GM23248 (cell line): ENCODE results near the gene ZNF764. TPM values are rescaled to one million over a fixed set of nuclear protein-coding genes. Genes with fewer than 3 reads are reported as not detected.

Experiments used
- DNase-seq: peaks from one replicate; pipeline ENCODE4 v3.0.0-alpha.2; 2015
- H2AFZ ChIP-seq: fragments of 200-600 bp; sonication (generic); 2 replicates; pipeline ENCODE4 v1.6.1; 2016; ENCODE audit warnings: antibody characterized with exemption
- H3F3A ChIP-seq: fragments of 200-600 bp; sonication (generic); 2 replicates; pipeline ENCODE4 v1.6.1; 2016; ENCODE audit warnings: mild to moderate bottlenecking, antibody characterized with exemption, mixed run types; ENCODE audit not compliant: insufficient read depth
- H3K27ac ChIP-seq: fragments of 200-600 bp; sonication (generic); 2 replicates; pipeline ENCODE4 v1.5.1; 2016; ENCODE audit warnings: mild to moderate bottlenecking
- H3K27me3 ChIP-seq: fragments of 200-600 bp; sonication (generic); replicated peaks from 2 replicates; pipeline ENCODE4 v1.6.1; 2016; ENCODE audit warnings: mild to moderate bottlenecking; ENCODE audit not compliant: insufficient read depth
- H3K36me3 ChIP-seq: fragments of 200-600 bp; sonication (generic); 2 replicates; pipeline ENCODE4 v1.6.1; 2016; ENCODE audit warnings: low read depth, mild to moderate bottlenecking
- H3K4me1 ChIP-seq: fragments of 200-600 bp; sonication (generic); 2 replicates; pipeline ENCODE4 v1.6.1; 2016; ENCODE audit warnings: mild to moderate bottlenecking; ENCODE audit not compliant: insufficient read depth
- H3K4me2 ChIP-seq: fragments of 200-600 bp; sonication (generic); one replicate; pipeline ENCODE4 v1.6.1; 2016; ENCODE audit warnings: mild to moderate bottlenecking; ENCODE audit not compliant: unreplicated experiment
- H3K4me3 ChIP-seq: fragments of 200-600 bp; sonication (generic); 2 replicates; pipeline ENCODE4 v1.5.1; 2016; ENCODE audit warnings: mild to moderate bottlenecking
- H3K79me2 ChIP-seq: fragments of 200-600 bp; sonication (generic); 2 replicates; pipeline ENCODE4 v1.6.1; 2016; ENCODE audit warnings: mild to moderate bottlenecking; ENCODE audit not compliant: insufficient read depth
- H3K9ac ChIP-seq: fragments of 200-600 bp; sonication (generic); 2 replicates; pipeline ENCODE4 v1.6.1; 2016; ENCODE audit warnings: mild to moderate bottlenecking
- H3K9me2 ChIP-seq: fragments of 200-600 bp; sonication (generic); 2 replicates; pipeline ENCODE4 v1.6.1; 2016; ENCODE audit warnings: mixed run types, mild to moderate bottlenecking, moderate library complexity; ENCODE audit not compliant: insufficient read depth
- H3K9me3 ChIP-seq: fragments of 200-600 bp; sonication (generic); one replicate; pipeline ENCODE4 v1.6.1; 2017; ENCODE audit warnings: low read depth
- H4K20me1 ChIP-seq: fragments of 200-600 bp; sonication (generic); 2 replicates; pipeline ENCODE4 v1.6.0; 2016; ENCODE audit not compliant: insufficient read depth
- EZH2 ChIP-seq: fragments of 200-600 bp; sonication (generic); IDR thresholded peaks from 2 replicates; pipeline ENCODE4 v1.6.1; 2018; ENCODE audit warnings: antibody characterized with exemption, mild to moderate bottlenecking; ENCODE audit not compliant: insufficient read depth, poor library complexity, severe bottlenecking
- EZH2phosphoT487 ChIP-seq: fragments of 200-600 bp; sonication (generic); IDR thresholded peaks from 2 replicates; pipeline ENCODE4 v1.6.1; 2018; ENCODE audit warnings: antibody characterized with exemption, moderate library complexity, mild to moderate bottlenecking, low read depth; ENCODE audit not compliant: insufficient read depth
- WGBS, 2 experiments: methylation state at CpG; one replicate each; pipeline ENCODE4 v1.1.6; 2015 to 2017; ENCODE audit warnings: low lambda C conversion rate in 2 of 2, low coverage in 1 of 2; ENCODE audit errors: missing lambda C conversion rate in 2 of 2; 5-methylcytosine and 5-hydroxymethylcytosine counted together
- in situ Hi-C: fragments of 300-500 bp; cut with MboI; formaldehyde crosslinking; loops from 2 replicates; pipeline ENCODE4 v1.15.0; 2020
- polyA plus RNA-seq: library from polyadenylated mRNA; unstranded; fragments of >200 nt; fragmentation: Nextera tagmentation; extraction: Ambion mirVana; gene quantifications from 2 replicates; pipeline ENCODE4 v1.2.1, GENCODE V29; 2016
- total RNA-seq: library from RNA; depleted of rRNA; stranded (reverse); fragments of >200 nt; shearing (Covaris generic); gene quantifications from 2 replicates; pipeline ENCODE4 v1.2.3, GENCODE V29; 2014

Gene ZNF764
- total and polyA plus RNA-seq, 2 experiments from 2014 or later, result 3.0 to 8.8 TPM

GRCh38 chr16:30555315-30556124, 2.7 kb downstream of the ZNF764 start:
- Histone ChIP-seq H3K27ac (no peak overlapping the region), H3K9me3 (no peaks in the 10 kb centered on the region), H2AFZ (no peak overlapping the region), H3K27me3 (no peaks in the 10 kb centered on the region), H3F3A (no peaks in the 10 kb centered on the region), H3K79me2 (peaks cover 37% of the 10 kb centered on the region), H3K4me3 (no peak overlapping the region), H3K9ac (no peak overlapping the region), H3K36me3 (no peaks in the 10 kb centered on the region), H3K4me2 (no peak overlapping the region), H4K20me1 (no peaks in the 10 kb centered on the region), H3K9me2 (no peaks in the 10 kb centered on the region), H3K4me1 (no peaks in the 10 kb centered on the region)
- TF ChIP-seq EZH2 (no peak), EZH2phosphoT487 (no peak)
- no peak for DNase-seq
- WGBS, 2 experiments, result 96 to 97% methylated on average over 54 to 69 of the region's 69 CpGs
- in situ Hi-C loops, result no loop called here

- in situ Hi-C loops, result no loop called here
- H3K36me3 ChIP-seq, result no peaks in the 10 kb centered on the region
These were observed 3.4 kb downstream of the ZNF764 start for GRCh38 chr16:30554557-30555314.

GRCh38 chr16:30553393-30553899, 4.7 kb downstream of the ZNF764 start:
- H4K20me1 ChIP-seq, result no peaks in the 10 kb centered on the region
- peaks cover 37% of the 10 kb centered on the region for H3K79me2 ChIP-seq
- no peaks in the 10 kb centered on the region for H3K36me3 ChIP-seq
- 95 to 100% methylated on average over 2 of the region's 2 CpGs for WGBS, 2 experiments
- in situ Hi-C loops, result no loop called here
- no peaks in the 10 kb centered on the region for H3K27me3 ChIP-seq
- no peaks in the 10 kb centered on the region for H3K9me3 ChIP-seq
- H3K4me2 ChIP-seq, result no peak overlapping the region
- no peak for DNase-seq
- no peak overlapping the region for H3K9ac ChIP-seq
- H2AFZ ChIP-seq, result no peak overlapping the region
- no peak overlapping the region for H3K27ac ChIP-seq
- TF ChIP-seq EZH2phosphoT487 (no peak), EZH2 (no peak)
- H3K9me2 ChIP-seq, result no peaks in the 10 kb centered on the region
- no peaks in the 10 kb centered on the region for H3K4me1 ChIP-seq
- H3F3A ChIP-seq, result no peaks in the 10 kb centered on the region
- H3K4me3 ChIP-seq, result no peak overlapping the region

More at GRCh38 chr16:30554557-30555314, 3.4 kb downstream of the ZNF764 start:
- no peak for DNase-seq
- no peak for TF ChIP-seq EZH2
- TF ChIP-seq EZH2phosphoT487, result no peak
- no peaks in the 10 kb centered on the region for H3K4me1 ChIP-seq
- H3K79me2 ChIP-seq, result peaks cover 37% of the 10 kb centered on the region
- no peaks in the 10 kb centered on the region for H3K27me3 ChIP-seq
- no peak overlapping the region for H3K4me3 ChIP-seq
- no peak overlapping the region for H2AFZ ChIP-seq
- no peak overlapping the region for H3K4me2 ChIP-seq
- no peaks in the 10 kb centered on the region for H3K9me3 ChIP-seq
- 96 to 99% methylated on average over 18 of the region's 18 CpGs for WGBS, 2 experiments
- no peak overlapping the region for H3K27ac ChIP-seq
- H3K9me2 ChIP-seq, result no peaks in the 10 kb centered on the region
- no peak overlapping the region for H3K9ac ChIP-seq
- no peaks in the 10 kb centered on the region for H4K20me1 ChIP-seq
- no peaks in the 10 kb centered on the region for H3F3A ChIP-seq

- no peaks in the 10 kb centered on the region for H3F3A ChIP-seq
- no peaks in the 10 kb centered on the region for H3K36me3 ChIP-seq
- no peak overlapping the region for H3K4me2 ChIP-seq
- H3K9me3 ChIP-seq, result no peaks in the 10 kb centered on the region
- H2AFZ ChIP-seq, result no peak overlapping the region
- TF ChIP-seq EZH2phosphoT487 (no peak), EZH2 (no peak)
- H3K27ac ChIP-seq, result no peak overlapping the region
- no peaks in the 10 kb centered on the region for H3K4me1 ChIP-seq
- peaks cover 36% of the 10 kb centered on the region for H3K79me2 ChIP-seq
- no peak for DNase-seq
- no peaks in the 10 kb centered on the region for H3K9me2 ChIP-seq
- in situ Hi-C loops, result no loop called here
- WGBS, 2 experiments, result 88 to 96% methylated on average over 4 of the region's 4 CpGs
- no peak overlapping the region for H3K9ac ChIP-seq
- no peak overlapping the region for H3K4me3 ChIP-seq
- H3K27me3 ChIP-seq, result no peaks in the 10 kb centered on the region
- no peaks in the 10 kb centered on the region for H4K20me1 ChIP-seq
These were observed 5.2 kb downstream of the ZNF764 start for GRCh38 chr16:30552956-30553355.
